Loucy (cell line): ENCODE results near the gene DNAI1.

Source experiments
- CTCF ChIP-seq: fragments of 200-600 bp; sonication (generic); conservative IDR thresholded peaks from 2 replicates; pipeline ENCODE4 v1.5.1; 2014; ENCODE audit warnings: mild to moderate bottlenecking, antibody characterized with exemption, low read length
- EZH2phosphoT487 ChIP-seq: fragments of 200-600 bp; IDR thresholded peaks from 2 replicates; pipeline ENCODE4 v1.6.1; 2018; ENCODE audit warnings: antibody characterized with exemption, mild to moderate bottlenecking, moderate library complexity, borderline replicate concordance

- TF ChIP-seq CTCF: no peak
- TF ChIP-seq EZH2phosphoT487: no peak
Observed at GRCh38 chr9:34540827-34541226, 82.2 kb downstream of the DNAI1 start.
